ENCODE measurements around the gene RMND5B.

- no peak for TF ChIP-seq CTCF (conservative IDR thresholded peaks at IDR 0.05; ENCODE audit: low read depth, low read length)
- TF ChIP-seq EZH2 (IDR thresholded peaks at IDR 0.05; ENCODE audit: borderline replicate concordance, low read depth, low read length, poor library complexity, severe bottlenecking): no peak
These were observed 62.5 kb downstream of the RMND5B start for GRCh38 chr5:178193251-178193809.
